Limb (tissue), 2 donors: Measurements from ENCODE around the gene SLC12A7.
"Not testable (repeated sequence)": the region's sequence is repeated elsewhere in the genome, so short reads cannot be mapped to it uniquely, and the experiment has no call there.

Experiments used
- DNase-seq, 2 donors: peaks; one replicate each; pipeline ENCODE4 v3.0.0-alpha.2; 2016; ENCODE audit errors: extremely low spot score in 2 of 2

SLC12A7 gene

GRCh38 chr5:1037123-1037670, 74.7 kb downstream of the SLC12A7 start:
- no peak for DNase-seq

GRCh38 chr5:1036504-1037122, 75.2 kb downstream of the SLC12A7 start:
- DNase-seq = no peak

- no peak for DNase-seq
Measured at GRCh38 chr5:1035421-1036405, 76.2 kb downstream of the SLC12A7 start.

- DNase-seq = no peak
Measured at GRCh38 chr5:1034986-1035385, 76.9 kb downstream of the SLC12A7 start.

GRCh38 chr5:1034421-1034905, 77.4 kb downstream of the SLC12A7 start:
- DNase-seq = no peak

GRCh38 chr5:1033606-1034420, 78.0 kb downstream of the SLC12A7 start:
- no peak for DNase-seq

- no peak for DNase-seq
Measured at GRCh38 chr5:1033178-1033577, 78.7 kb downstream of the SLC12A7 start.

- no peak for DNase-seq
Measured at GRCh38 chr5:1032551-1033027, 79.3 kb downstream of the SLC12A7 start.

GRCh38 chr5:1032011-1032410, 79.9 kb downstream of the SLC12A7 start:
- DNase-seq = no peak

GRCh38 chr5:1031306-1031959, 80.4 kb downstream of the SLC12A7 start:
- no peak for DNase-seq

- DNase-seq = no peak
Measured at GRCh38 chr5:1030801-1031271, 81.0 kb downstream of the SLC12A7 start.

- DNase-seq = no peak
Measured at GRCh38 chr5:1029945-1030625, 81.8 kb downstream of the SLC12A7 start.

- no peak for DNase-seq
Measured at GRCh38 chr5:1029282-1029944, 82.5 kb downstream of the SLC12A7 start.

- DNase-seq = no peak
Measured at GRCh38 chr5:1028481-1029281, 83.2 kb downstream of the SLC12A7 start.

GRCh38 chr5:1027631-1028441, 84.0 kb downstream of the SLC12A7 start:
- no peak for DNase-seq

- no peak for DNase-seq
Measured at GRCh38 chr5:1026700-1027621, 84.9 kb downstream of the SLC12A7 start.

GRCh38 chr5:1021969-1022336, 89.9 kb downstream of the SLC12A7 start:
- DNase-seq = not testable (repeated sequence)
